HepG2 (cell line): Measurements from ENCODE around the gene UBFD1. TPM values are rescaled to one million over a fixed set of nuclear protein-coding genes. Genes with fewer than 3 reads are reported as not detected.

Experiments
- CREB3 ChIP-seq: sonication (generic); formaldehyde crosslinking; IDR thresholded peaks from 2 replicates; pipeline ENCODE4 v1.5.0; 2020; ENCODE audit warnings: missing genetic modification reagents
- KLF16 ChIP-seq, 2 experiments: sonication (generic) in 1 of 2; formaldehyde crosslinking in 1 of 2; IDR thresholded peaks; 2 replicates each; pipeline versions ENCODE4 v1.6.1 to v1.8.0; 2016 to 2023; ENCODE audit warnings: missing genetic modification reagents in 2 of 2, missing compliant biosample characterization in 1 of 2
- MXD3 ChIP-seq: IDR thresholded peaks from 2 replicates; pipeline ENCODE4 v1.6.1; 2016; ENCODE audit warnings: mild to moderate bottlenecking, missing biosample characterization, missing genetic modification reagents
- PRDM10 ChIP-seq: sonication (generic); formaldehyde crosslinking; IDR thresholded peaks from 2 replicates; pipeline ENCODE4 v1.4.0; 2020; ENCODE audit warnings: low read depth, missing genetic modification reagents
- SPEN ChIP-seq: sonication (generic); formaldehyde crosslinking; IDR thresholded peaks from 2 replicates; pipeline ENCODE4 v1.5.1; 2020; ENCODE audit warnings: low read depth, mild to moderate bottlenecking, missing genetic modification reagents
- SYNCRIP ChIP-seq: fragments of 200-400 bp; formaldehyde crosslinking; IDR thresholded peaks from 2 replicates; pipeline ENCODE4 v1.6.1; 2018; ENCODE audit warnings: mild to moderate bottlenecking, low read depth, low read length; ENCODE audit not compliant: insufficient read depth
- TERF1 ChIP-seq: sonication (generic); formaldehyde crosslinking; IDR thresholded peaks from 2 replicates; pipeline ENCODE4 v1.8.0; 2022; ENCODE audit warnings: mild to moderate bottlenecking, missing genetic modification reagents, moderate library complexity
- ZBTB7A ChIP-seq: sonication (generic); formaldehyde crosslinking; IDR thresholded peaks from 2 replicates; pipeline ENCODE4 v1.8.0; 2022; ENCODE audit warnings: mild to moderate bottlenecking, missing genetic modification reagents
- ZNF10 ChIP-seq: sonication (generic); formaldehyde crosslinking; IDR thresholded peaks from 2 replicates; pipeline ENCODE4 v1.4.0; 2020; ENCODE audit warnings: mild to moderate bottlenecking, low read depth, missing genetic modification reagents, borderline replicate concordance
- ZNF275 ChIP-seq: sonication (generic); formaldehyde crosslinking; IDR thresholded peaks from 2 replicates; pipeline ENCODE4 v1.8.0; 2022; ENCODE audit warnings: missing genetic modification reagents, mild to moderate bottlenecking, inconsistent platforms, borderline replicate concordance
- ZNF530 ChIP-seq: sonication (generic); formaldehyde crosslinking; IDR thresholded peaks from 2 replicates; pipeline ENCODE4 v1.5.0; 2020; ENCODE audit warnings: low read depth, mild to moderate bottlenecking, missing genetic modification reagents
- ZNF562 ChIP-seq: sonication (generic); formaldehyde crosslinking; IDR thresholded peaks from 2 replicates; pipeline ENCODE4 v1.8.0; 2022; ENCODE audit warnings: missing genetic modification reagents, borderline replicate concordance
- polyA plus RNA-seq, 8 experiments: library from polyadenylated mRNA; depleted of rRNA in 3 of 8; stranded (reverse) in 7 of 8; unstranded in 1 of 8; fragments of >200 nt; fragmentation: Illumina TruSeq in 4 of 8; extraction: Trizol in 4 of 8; gene quantifications; 2 replicates each; pipeline versions ENCODE4 v1.2.1 to v1.2.3, GENCODE V29; 2011 to 2016; ENCODE audit warnings: low read depth in 4 of 8, missing spikeins in 1 of 8, mixed read lengths in 1 of 8; ENCODE audit not compliant: insufficient read depth in 1 of 8
- total RNA-seq, 5 experiments: library from RNA; depleted of rRNA; stranded (reverse); fragments of >200 nt; fragmentation: Illumina TruSeq; extraction: Trizol; gene quantifications; 2 replicates each; pipeline ENCODE4 v1.2.3, GENCODE V29; 2016; ENCODE audit warnings: low read depth in 1 of 5
- TF ChIP-seq, protein P1 (sequence below): IDR thresholded peaks from 2 replicates; pipeline ENCODE4 v1.6.1; 2016; ENCODE audit warnings: mild to moderate bottlenecking
- TF ChIP-seq, protein P2 (sequence below): sonication (generic); formaldehyde crosslinking; IDR thresholded peaks from 2 replicates; pipeline ENCODE4 v1.9.0; 2021; ENCODE audit warnings: missing genetic modification reagents, borderline replicate concordance

Gene UBFD1
- total and polyA plus RNA-seq, 2 of the 13 experiments (the other 11 are each of a cell fraction or from before 2014, with no cell fraction given): 100 to 111 TPM

GRCh38 chr16:23556881-23557778 is at the start of gene UBFD1, which contains the start of gene EARS2 (continued):
- peak; percentile 8 to 100; a peak in 2 of 4 replicates for TF ChIP-seq KLF16 (CRISPR knock-in tag; IDR thresholded peaks at IDR 0.05)
- no peak; the same call in none of the 2 replicates for TF ChIP-seq CREB3 (CRISPR knock-in tag)
- peak; percentile 99 for TF ChIP-seq MXD3
- no peak for TF ChIP-seq TERF1 (CRISPR knock-in tag)
- peak; percentile 93; the same call in 1 of the 2 replicates for TF ChIP-seq ZNF275 (CRISPR knock-in tag)
- TF ChIP-seq PRDM10 (CRISPR knock-in tag): peak; percentile 93
- peak; percentile 96 for TF ChIP-seq SPEN (CRISPR knock-in tag)
- TF ChIP-seq ZNF562: no peak
- no peak for TF ChIP-seq ZNF530 (CRISPR knock-in tag)
- TF ChIP-seq, protein P1, sequence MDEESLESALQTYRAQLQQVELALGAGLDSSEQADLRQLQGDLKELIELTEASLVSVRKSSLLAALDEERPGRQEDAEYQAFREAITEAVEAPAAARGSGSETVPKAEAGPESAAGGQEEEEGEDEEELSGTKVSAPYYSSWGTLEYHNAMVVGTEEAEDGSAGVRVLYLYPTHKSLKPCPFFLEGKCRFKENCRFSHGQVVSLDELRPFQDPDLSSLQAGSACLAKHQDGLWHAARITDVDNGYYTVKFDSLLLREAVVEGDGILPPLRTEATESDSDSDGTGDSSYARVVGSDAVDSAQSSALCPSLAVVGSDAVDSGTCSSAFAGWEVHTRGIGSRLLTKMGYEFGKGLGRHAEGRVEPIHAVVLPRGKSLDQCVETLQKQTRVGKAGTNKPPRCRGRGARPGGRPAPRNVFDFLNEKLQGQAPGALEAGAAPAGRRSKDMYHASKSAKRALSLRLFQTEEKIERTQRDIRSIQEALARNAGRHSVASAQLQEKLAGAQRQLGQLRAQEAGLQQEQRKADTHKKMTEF (CRISPR knock-in tag): peak; percentile 99
- no peak for TF ChIP-seq SYNCRIP
- TF ChIP-seq ZNF10 (CRISPR knock-in tag): no peak
- TF ChIP-seq ZBTB7A (CRISPR knock-in tag): peak; percentile 19; the same call in 1 of the 2 replicates
- TF ChIP-seq, protein P2, sequence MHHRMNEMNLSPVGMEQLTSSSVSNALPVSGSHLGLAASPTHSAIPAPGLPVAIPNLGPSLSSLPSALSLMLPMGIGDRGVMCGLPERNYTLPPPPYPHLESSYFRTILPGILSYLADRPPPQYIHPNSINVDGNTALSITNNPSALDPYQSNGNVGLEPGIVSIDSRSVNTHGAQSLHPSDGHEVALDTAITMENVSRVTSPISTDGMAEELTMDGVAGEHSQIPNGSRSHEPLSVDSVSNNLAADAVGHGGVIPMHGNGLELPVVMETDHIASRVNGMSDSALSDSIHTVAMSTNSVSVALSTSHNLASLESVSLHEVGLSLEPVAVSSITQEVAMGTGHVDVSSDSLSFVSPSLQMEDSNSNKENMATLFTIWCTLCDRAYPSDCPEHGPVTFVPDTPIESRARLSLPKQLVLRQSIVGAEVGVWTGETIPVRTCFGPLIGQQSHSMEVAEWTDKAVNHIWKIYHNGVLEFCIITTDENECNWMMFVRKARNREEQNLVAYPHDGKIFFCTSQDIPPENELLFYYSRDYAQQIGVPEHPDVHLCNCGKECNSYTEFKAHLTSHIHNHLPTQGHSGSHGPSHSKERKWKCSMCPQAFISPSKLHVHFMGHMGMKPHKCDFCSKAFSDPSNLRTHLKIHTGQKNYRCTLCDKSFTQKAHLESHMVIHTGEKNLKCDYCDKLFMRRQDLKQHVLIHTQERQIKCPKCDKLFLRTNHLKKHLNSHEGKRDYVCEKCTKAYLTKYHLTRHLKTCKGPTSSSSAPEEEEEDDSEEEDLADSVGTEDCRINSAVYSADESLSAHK (CRISPR knock-in tag): 0 out of 2 replicates have a peak, but pooled peaks have one; percentile 35
